Transverse colon (tissue), 4 donors: ENCODE data around the gene C1QL1. TPM values are rescaled to one million over a fixed set of nuclear protein-coding genes. Genes with fewer than 3 reads are reported as not detected.

Source experiments
- DNase-seq: peaks from one replicate; pipeline ENCODE4 v3.0.0-alpha.2; 2019
- H3K27ac ChIP-seq, 4 donors: fragments of 200-600 bp; sonication (generic); 2 replicates each; pipeline ENCODE4 v1.5.1; 2016 to 2018; ENCODE audit warnings: inconsistent platforms in 4 of 4
- H3K27me3 ChIP-seq: fragments of 200-600 bp; sonication (generic); 2 replicates; pipeline ENCODE4 v1.5.1; 2017; ENCODE audit warnings: inconsistent platforms
- H3K36me3 ChIP-seq, 4 donors: fragments of 200-600 bp; sonication (generic); 2 replicates each; pipeline ENCODE4 v1.5.1; 2017 to 2019; ENCODE audit warnings: inconsistent platforms in 4 of 4
- H3K4me1 ChIP-seq, 4 donors: fragments of 200-600 bp; sonication (generic); 2 replicates each; pipeline ENCODE4 v1.5.1; 2017 to 2020; ENCODE audit warnings: inconsistent platforms in 4 of 4
- H3K4me3 ChIP-seq, 4 donors: fragments of 200-600 bp; sonication (generic); 1 replicate in 1 of 4; 2 replicates in 3 of 4; pipeline versions ENCODE4 v1.5.1 to v1.6.1; 2017 to 2019; ENCODE audit warnings: inconsistent platforms in 4 of 4
- H3K9me3 ChIP-seq, 2 donors: fragments of 200-600 bp; sonication (generic); 2 replicates each; pipeline ENCODE4 v1.5.1; 2017 to 2019; ENCODE audit warnings: inconsistent platforms in 2 of 2
- CTCF ChIP-seq, 5 experiments: fragments of 200-600 bp in 3 of 5; fragments of 450-650 bp in 2 of 5; sonication (generic) in 3 of 5; IDR thresholded peaks; 1 replicate in 2 of 5; 2 replicates in 3 of 5; pipeline ENCODE4 v1.5.1; 2016 to 2017; ENCODE audit warnings: antibody characterized with exemption in 5 of 5, inconsistent platforms in 3 of 5, mild to moderate bottlenecking in 2 of 5, moderate library complexity in 1 of 5
- EP300 ChIP-seq: sonication (generic); formaldehyde crosslinking; IDR thresholded peaks from one replicate; pipeline ENCODE4 v1.6.1; 2017; ENCODE audit warnings: antibody characterized with exemption, low read depth
- POLR2A ChIP-seq: fragments of 450-650 bp; IDR thresholded peaks from one replicate; pipeline ENCODE4 v1.6.1; 2016; ENCODE audit warnings: antibody characterized with exemption, mild to moderate bottlenecking, moderate library complexity
- POLR2AphosphoS5 ChIP-seq, 3 donors: sonication (generic); formaldehyde crosslinking; IDR thresholded peaks; one replicate each; pipeline ENCODE4 v1.6.1; 2016; ENCODE audit warnings: antibody characterized with exemption in 3 of 3
- WGBS, 2 donors: methylation state at CpG; one replicate each; pipeline ENCODE4 v1.1.5; 2018; ENCODE audit warnings: low coverage in 1 of 2; 5-methylcytosine and 5-hydroxymethylcytosine counted together
- in situ Hi-C, 4 donors: fragments of 200-750 bp; cut with MboI; loops; one replicate each; pipeline versions ENCODE4 v1.15.0 to v1.15.1; 2017; ENCODE audit warnings: low sequenced_read_pairs in 3 of 4, low pct_ligation_motif_present in 1 of 4, low pct_unique_long_range_greater_than_20kb in 1 of 4
- intact Hi-C: fragments of 100-400 bp; cut with DNase I; formaldehyde crosslinking; loops from one replicate; pipeline ENCODE4 v1.15.1; 2023; ENCODE audit warnings: low total_unique reads
- small RNA-seq, 4 donors: library from RNA; depleted of rRNA; stranded (forward); fragments of <200 nt; gene quantifications; one replicate each; pipeline ENCODE3, GENCODE V24; 2016
- total RNA-seq, 4 donors: library from RNA; depleted of rRNA; stranded (reverse); fragments of >200 nt; gene quantifications; one replicate each; pipeline ENCODE4 v1.1.0, GENCODE V29; 2016

The C1QL1 gene
- total RNA-seq, 4 donors from 2014 or later = 0.55 to 6.8 (median 1.1) TPM; not detected in 1

- no peak for TF ChIP-seq EP300
- no peak for TF ChIP-seq POLR2AphosphoS5 (IDR thresholded peaks at IDR 0.05)
- no peak for TF ChIP-seq POLR2A
- TF ChIP-seq CTCF (IDR thresholded peaks at IDR 0.05) = no peak
- Histone ChIP-seq H3K4me1 (peaks cover 9 to 17% (median 13%) of the 10 kb centered on the region in 4 donors), H3K27me3 (peaks cover 21% of the 10 kb centered on the region), H3K4me3 (no peak overlapping the region), H3K36me3 (no peaks in the 10 kb centered on the region), H3K9me3 (no peaks in the 10 kb centered on the region), H3K27ac (no peak overlapping the region)
- 71 to 89% methylated on average over 5 to 12 of the region's 13 CpGs for WGBS, 2 donors
- in situ Hi-C loops = loop anchor here in 2 of 4 donors (10.0 kb wide), 2 partner anchors 184 to 194 kb away; no protein-coding TSS in a partner anchor
- no peak for DNase-seq
- intact Hi-C loops = no loop called here
These were observed 57.6 kb downstream of the C1QL1 start for GRCh38 chr17:44910231-44911106.

Small RNA genes lying within 50 kb of the gene (small RNA-seq; reads per million reads assigned to genes)
- gene AC015936.2 (0 reads per million in 4 donors), gene MIR6783 (0 to 0.36 (median 0.07) reads per million in 4 donors)

Other genes starting within 250 kb of the C1QL1 start
- gene ADAM11, start 209.3 kb downstream of the C1QL1 start, total RNA-seq = 1 to 10 TPM in 1 of 4 donors, under 1 TPM in 3; 0.37 to 2.0 (median 0.72) TPM
- gene GJC1, start 138.0 kb downstream of the C1QL1 start, total RNA-seq = 10 to 100 TPM; 12.0 to 18.7 (median 14.7) TPM
- under 1 TPM in 1 of 4 donors, not detected in 3; 0.96 TPM for gene HIGD1B, start 120.4 kb downstream of the C1QL1 start, total RNA-seq
- gene EFTUD2, start 68.9 kb downstream of the C1QL1 start, total RNA-seq = 100 to 1,000 TPM in 1 of 4 donors, 10 to 100 TPM in 3; 37.4 to 136 (median 65.4) TPM
- gene GFAP, start 52.8 kb downstream of the C1QL1 start, total RNA-seq = under 1 TPM in 1 of 4 donors, not detected in 3; 0.68 TPM
- gene KIF18B, start 20.5 kb downstream of the C1QL1 start, total RNA-seq = 1 to 10 TPM in 3 of 4 donors, under 1 TPM in 1; 0.82 to 7.6 (median 3.7) TPM
- 100 to 1,000 TPM in 1 of 4 donors, 10 to 100 TPM in 2, 1 to 10 TPM in 1; 9.4 to 144 (median 27.4) TPM for gene DCAKD, start 83.3 kb upstream of the C1QL1 start, total RNA-seq
- gene NMT1, start 93.0 kb upstream of the C1QL1 start, total RNA-seq = 10 to 100 TPM; 16.1 to 83.8 (median 43.4) TPM
- gene PLCD3, start 164.2 kb upstream of the C1QL1 start, total RNA-seq = 100 to 1,000 TPM; 157 to 369 (median 335) TPM
- gene ACBD4, start 167.4 kb upstream of the C1QL1 start, total RNA-seq = 10 to 100 TPM; 24.9 to 96.1 (median 38.6) TPM
- 10 to 100 TPM; 38.0 to 54.9 (median 42.6) TPM for gene HEXIM1, start 180.2 kb upstream of the C1QL1 start, total RNA-seq
- gene HEXIM2, start 193.6 kb upstream of the C1QL1 start, total RNA-seq = 10 to 100 TPM in 1 of 4 donors, 1 to 10 TPM in 3; 1.2 to 10.8 (median 5.9) TPM